Activated effector memory CD4-positive, alpha-beta T cell treated with anti-CD3 and anti-CD28 coated beads, Interleukin-2, amount 50 U/mL, for 16 hours (primary cell): ENCODE measurements around the gene PCLO.

Experiments
- DNase-seq: peaks from one replicate; pipeline ENCODE4 v3.0.0-alpha.2; 2020

PCLO gene

DNA sequence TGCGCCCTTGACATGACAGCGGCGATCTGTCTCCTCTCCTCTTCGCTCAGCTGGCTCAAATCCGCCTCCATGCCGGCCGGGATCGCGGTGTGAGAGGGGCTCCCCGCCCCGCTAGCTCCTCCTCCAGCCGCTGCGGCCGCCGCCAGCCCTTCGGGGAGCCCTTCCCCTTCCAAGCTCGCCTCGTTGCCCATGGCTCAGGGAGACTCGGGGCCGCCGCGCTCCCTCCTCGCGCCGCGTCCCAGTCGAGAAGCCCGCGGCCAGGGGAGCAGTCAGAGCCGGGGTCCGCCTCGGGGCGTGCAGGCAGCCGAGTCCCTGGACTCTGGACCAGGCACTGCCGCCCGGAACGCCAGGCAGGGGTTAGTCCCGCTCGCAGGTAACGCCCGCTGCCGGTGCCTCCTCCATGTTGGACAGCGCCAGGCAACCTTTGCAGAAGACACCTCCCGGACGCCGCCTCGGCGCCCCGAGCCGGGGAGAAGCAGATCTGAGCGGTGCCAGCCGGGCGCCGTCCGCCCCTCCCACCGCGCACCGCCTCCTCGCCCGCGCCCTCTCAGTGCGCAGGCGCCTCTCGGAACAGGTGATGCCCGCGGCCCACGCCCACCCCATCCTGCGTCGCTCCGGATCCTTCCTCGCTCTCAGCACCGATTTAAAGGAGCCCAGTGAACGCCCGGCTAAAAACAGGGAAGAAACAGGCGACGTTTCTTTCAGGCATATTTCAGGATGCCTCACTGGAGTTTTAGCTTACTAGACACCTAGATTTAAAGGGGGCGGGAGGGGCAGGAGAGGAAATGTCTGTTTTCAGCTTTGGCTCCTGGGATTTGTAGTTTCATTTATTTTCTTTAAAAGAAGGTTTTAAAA is at the start of gene PCLO:
Gene PCLO, minus strand, starts transcription at position 483 of the 855 bp plus-strand sequence. Its CDS starts 292 bp downstream, at position 191.
- DNase-seq: peak; percentile 71

DNA sequence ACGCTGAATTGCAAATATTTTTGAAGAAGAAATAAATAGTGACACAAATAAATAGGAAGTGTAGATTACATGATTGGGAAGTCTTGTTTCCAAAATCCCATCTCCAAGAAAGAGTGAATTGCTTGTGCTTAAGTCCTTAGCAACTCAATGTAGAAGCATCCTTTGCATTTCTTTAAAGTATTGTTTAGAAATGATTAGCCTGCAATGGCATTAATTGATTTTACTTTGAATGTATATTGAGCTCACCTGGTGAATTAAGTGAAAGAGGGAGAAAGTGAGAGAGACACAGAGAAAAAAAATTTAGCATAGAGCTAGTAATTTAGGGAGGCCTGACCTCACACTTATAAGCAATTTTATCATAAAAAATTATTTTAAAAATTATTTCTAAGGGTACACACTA is 49.0 kb upstream of the PCLO start:
- no peak for DNase-seq

DNA sequence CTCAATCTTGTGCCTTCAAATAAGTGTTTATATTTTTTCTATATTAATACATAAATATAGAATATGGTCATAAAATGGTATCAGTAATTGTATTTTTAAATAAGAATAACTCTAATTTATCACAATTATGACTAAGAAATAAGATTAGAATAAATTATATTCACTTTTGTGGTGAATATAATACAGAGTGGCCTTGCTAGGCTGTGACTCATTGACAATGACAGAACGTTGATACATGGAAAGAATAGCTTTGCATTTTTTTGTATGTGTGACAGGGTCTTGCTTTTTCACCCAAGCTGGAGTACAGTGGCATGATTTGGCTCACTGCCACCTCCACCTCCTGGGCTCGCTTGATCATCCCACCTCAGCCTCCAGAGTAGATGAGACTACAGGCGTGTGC is 47.8 kb upstream of the PCLO start:
- no peak for DNase-seq

- no peak for DNase-seq
Observed at GRCh38 chr7:83204715-83205114, 42.0 kb upstream of the PCLO start.

GRCh38 chr7:83201355-83201754 is 38.7 kb upstream of the PCLO start:
- no peak for DNase-seq

DNA sequence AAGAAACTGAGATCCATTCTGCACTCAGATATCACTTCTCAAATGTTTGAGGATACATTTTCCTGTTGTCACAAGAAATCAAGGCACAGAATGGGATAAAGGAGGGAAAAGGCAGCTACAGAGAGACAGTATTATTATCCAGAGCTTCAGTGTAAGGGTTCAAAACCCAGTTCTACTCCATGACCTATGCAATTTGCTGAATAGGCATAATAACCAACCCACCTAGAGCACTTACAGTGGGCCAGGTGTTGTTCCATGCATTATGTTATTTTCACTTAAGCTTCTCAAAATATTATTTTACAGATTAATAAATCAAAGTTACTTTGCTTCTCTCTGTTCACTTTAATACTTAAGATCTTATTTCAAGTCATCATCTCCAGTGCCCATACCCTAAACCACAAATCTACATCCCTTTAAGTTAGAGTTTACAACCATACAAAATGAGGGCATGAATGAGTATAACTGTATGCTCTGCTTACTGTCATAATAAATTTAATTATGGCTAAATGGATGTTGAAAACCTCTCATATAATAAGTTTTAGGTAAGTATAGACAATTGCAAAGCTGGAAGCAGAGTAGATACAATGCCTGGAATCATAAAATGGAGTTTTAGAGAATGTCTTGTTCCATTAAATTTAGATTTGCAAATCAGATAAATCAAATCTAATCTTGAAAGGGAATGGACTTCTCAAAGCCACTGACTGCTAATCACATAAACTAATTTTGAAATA is 28.1 kb upstream of the PCLO start:
- DNase-seq: no peak

DNA sequence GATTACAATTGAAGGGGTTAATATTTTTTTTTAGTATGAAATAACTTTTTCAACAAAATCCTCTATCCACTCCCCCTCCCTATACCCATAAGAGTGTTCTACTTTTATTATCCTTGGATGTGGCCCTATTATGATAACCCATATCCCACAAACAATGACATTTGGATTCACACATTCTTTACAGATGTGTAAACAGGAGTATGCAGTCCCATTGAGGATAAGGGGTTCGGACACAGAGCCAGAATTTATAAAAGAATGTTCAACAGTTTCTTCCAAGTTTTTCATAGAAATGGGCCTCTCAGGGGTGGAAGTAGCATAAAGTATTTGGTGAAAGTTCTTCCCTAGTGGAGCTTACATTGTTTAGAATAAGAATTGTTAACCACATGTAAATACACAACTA is 16.1 kb upstream of the PCLO start:
- DNase-seq: no peak

DNA sequence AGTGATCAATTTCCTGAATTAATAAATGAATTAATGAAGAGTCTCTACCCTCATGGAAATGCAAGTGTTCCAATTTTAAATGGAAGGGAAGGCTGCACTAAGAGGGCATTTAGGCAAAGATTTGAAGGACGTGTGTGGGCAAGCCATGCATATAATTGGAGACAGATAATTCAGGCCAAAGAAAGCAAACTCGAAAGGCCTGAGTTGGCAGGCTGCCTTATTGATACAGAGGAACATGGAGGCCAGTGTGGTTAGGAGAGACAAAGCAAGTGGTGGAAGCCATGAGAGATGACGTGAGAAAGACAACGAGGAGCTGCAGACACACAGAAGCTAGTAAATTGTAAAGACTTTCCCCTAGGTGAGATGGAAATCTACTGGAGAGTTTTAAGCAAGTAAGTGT is 15.4 kb upstream of the PCLO start:
- DNase-seq: no peak

DNA sequence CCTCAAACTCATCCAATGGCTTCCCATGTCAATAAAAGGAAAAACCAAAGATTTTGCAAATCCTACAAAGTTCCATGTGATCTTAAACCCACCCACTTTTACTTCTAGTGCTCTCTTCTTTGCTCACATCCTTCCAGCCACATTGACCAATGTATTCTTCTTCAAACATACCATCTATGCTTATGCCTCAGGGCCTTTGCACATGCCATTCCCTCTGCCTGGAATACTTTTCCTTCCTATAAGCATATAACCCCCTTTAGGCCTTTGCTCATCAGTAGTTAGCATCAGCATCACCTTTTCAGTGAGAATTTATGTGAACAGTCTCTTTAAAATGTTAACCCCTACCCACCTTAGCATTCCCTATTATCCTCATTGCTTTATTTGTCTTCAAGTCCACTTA is 11.0 kb upstream of the PCLO start:
- no peak for DNase-seq

GRCh38 chr7:83166781-83167180 is 4.1 kb upstream of the PCLO start:
- DNase-seq: no peak

GRCh38 chr7:83161899-83162401 is 734 bp downstream of the PCLO start:
- DNase-seq: no peak

DNA sequence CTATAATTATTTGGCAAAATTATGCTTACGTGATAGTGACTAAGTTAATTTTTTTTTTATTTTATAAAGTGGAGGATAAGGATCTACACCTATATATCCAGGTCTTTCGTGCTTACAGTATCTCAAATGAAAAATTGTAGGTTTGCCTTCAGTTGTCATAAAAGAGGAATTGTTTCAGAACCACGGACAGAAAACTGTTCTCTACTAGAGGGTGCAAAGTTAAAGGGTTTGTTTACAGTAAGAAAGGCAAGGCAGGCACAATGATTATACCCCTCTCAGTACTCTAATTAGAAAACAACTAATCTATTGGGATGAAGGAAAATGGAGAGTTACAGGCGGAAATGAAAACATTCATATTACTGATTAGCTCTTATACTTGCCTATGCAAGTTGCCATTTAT is 1.5 kb downstream of the PCLO start:
- DNase-seq: no peak

DNA sequence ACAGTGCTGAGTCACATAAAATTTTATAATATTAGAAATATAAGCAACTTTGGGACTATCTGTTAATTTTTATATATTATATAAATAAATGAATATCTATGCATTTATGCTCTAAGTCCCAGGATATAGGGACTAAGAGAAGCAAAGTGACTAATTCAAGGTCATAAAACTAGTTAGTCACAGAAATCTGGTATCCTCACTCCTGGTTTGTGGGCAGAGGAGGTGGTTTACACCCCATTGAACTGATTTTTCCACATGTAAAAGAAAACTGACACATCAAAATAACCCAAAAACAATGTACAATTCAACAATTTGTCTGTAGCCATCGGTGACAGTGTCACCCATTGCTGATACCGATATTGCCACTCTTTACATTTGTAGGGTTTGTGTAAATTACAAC is 3.0 kb downstream of the PCLO start:
- no peak for DNase-seq

DNA sequence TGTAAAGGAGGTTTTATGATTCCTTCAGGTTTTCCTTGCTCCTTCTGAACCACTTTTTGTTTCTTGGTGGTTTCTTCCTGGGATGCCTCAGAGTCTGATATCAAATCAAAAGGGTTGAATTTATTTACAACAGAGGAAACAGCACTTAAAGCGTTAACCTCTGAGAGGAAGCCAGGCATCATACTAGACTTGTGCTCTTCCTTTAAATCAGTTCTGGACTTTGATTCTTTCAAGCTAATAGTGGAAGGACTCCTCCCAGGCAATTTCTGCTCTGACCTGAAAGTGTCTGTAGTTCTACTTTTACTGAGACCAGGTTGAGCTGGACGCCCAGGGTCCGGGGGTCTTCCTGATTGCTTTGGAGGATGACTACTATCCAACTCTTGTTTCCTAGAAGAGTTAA is 6.7 kb downstream of the PCLO start:
- DNase-seq: no peak

DNA sequence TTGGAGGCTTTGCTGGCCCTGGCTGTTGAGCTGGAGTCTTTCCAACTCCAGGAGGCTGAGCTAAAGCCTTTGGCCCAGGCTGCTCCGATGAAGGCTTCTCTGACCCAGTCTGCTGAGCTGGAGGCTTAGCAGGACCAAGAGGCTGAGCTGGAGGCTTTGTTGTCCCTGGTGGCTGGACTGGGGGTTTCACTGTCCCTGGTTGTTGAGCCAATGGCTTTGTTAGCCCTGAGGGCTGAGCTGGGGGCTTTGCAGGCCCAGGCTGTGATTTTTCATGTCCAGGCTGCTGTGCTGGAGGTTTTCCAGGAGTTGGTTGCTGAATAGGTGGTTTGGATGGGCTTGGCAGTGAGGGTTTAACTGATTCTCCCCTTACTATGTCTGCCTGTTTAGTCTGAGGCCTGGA is 7.3 kb downstream of the PCLO start:
- DNase-seq: no peak

DNA sequence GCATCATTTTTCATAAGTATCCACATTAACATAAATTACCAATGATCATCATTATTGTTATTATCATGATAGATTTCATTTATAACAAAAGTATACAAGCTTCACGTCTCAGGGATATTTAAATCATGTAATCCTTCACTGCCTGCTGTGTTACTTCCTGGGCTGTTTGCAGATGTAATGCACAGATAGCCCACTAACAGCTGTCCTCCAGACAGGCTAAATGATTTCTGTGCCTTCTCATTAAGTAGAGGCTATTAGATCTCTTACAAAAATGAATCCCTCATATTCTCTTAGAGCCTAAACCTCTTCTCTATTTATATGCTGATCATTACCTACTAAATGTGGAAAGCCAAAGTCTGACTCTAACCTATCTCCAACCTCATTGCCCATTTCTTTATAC is 9.3 kb downstream of the PCLO start:
- DNase-seq: no peak

- no peak for DNase-seq
Observed at GRCh38 chr7:83150310-83150709, 12.4 kb downstream of the PCLO start.

DNA sequence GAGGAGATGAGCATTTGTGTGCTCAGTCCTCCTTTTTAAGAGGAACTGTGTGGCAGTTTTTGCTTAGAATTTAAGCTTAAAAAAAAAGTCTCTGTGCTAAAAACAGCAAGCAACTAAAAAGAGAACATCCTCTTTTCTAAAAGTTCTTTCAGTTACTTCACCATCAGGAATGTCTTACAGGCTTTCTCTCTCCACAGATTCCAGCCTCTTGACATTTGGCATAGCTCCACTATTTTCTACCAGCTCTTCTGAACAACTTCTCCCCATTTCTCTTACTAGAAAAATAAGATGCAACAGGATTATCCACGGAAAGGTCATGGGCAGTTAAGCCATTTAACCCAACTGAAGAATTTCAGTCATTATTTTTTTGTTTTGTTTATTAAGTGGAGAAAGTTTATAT is 13.2 kb downstream of the PCLO start:
- DNase-seq: no peak

- DNase-seq: no peak
Observed at GRCh38 chr7:83148776-83149175, 13.9 kb downstream of the PCLO start.

DNA sequence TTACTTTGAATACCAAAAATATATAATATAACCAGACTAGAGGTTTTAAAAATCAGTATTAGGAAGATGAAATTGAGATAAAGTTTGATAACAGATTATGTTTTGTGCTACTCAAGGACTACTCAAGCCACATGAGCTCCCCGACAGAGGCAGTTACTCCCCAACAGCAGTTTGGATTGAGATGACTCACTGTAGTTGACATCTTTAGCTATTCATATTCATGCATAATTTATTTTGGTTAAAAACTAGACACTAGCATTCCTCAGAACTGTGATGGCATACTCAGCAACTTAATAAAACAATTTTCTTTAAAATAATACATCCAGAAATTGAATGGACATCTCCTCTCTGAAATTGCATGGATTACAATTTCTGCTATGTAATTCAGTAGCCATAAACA is 19.6 kb downstream of the PCLO start:
- DNase-seq: no peak

- DNase-seq: no peak
Observed at GRCh38 chr7:83142365-83142764, 20.3 kb downstream of the PCLO start.

GRCh38 chr7:83141927-83142326 is 20.8 kb downstream of the PCLO start:
- DNase-seq: no peak

GRCh38 chr7:83130623-83131545 is 31.8 kb downstream of the PCLO start:
- DNase-seq: no peak
